KG1 (cell line): ENCODE results near the gene UBLCP1.
"Not testable (repeated sequence)": the region's sequence is repeated elsewhere in the genome, so short reads cannot be mapped to it uniquely, and the experiment has no call there.

Experiments used
- DNase-seq: peaks from one replicate; lab custom pipeline; 2025; lab: John Stamatoyannopoulos, UW

The UBLCP1 gene

GRCh38 chr5:159262859-159263568 lies at the start of gene UBLCP1:
Gene UBLCP1 (plus strand): TSS chr5:159263290. CDS start chr5:159268916, 5,626 bp downstream.
- DNase-seq, result peak; percentile 30

GRCh38 chr5:159214486-159215271 lies 48.4 kb upstream of the UBLCP1 start:
- DNase-seq, result no peak

GRCh38 chr5:159215886-159216285 lies 47.2 kb upstream of the UBLCP1 start:
- DNase-seq, result no peak

- no peak for DNase-seq
These were observed 46.6 kb upstream of the UBLCP1 start for GRCh38 chr5:159216454-159216853.

- DNase-seq, result no peak
These were observed 45.9 kb upstream of the UBLCP1 start for GRCh38 chr5:159217236-159217635.

GRCh38 chr5:159218595-159219023 lies 44.5 kb upstream of the UBLCP1 start:
- no peak for DNase-seq

- no peak for DNase-seq
These were observed 42.9 kb upstream of the UBLCP1 start for GRCh38 chr5:159220206-159220605.

GRCh38 chr5:159223469-159223868 lies 39.6 kb upstream of the UBLCP1 start:
- no peak for DNase-seq

- no peak for DNase-seq
These were observed 38.6 kb upstream of the UBLCP1 start for GRCh38 chr5:159224471-159224870.

- DNase-seq, result no peak
These were observed 36.6 kb upstream of the UBLCP1 start for GRCh38 chr5:159226451-159226850.

GRCh38 chr5:159227452-159227851 lies 35.6 kb upstream of the UBLCP1 start:
- no peak for DNase-seq

- not testable (repeated sequence) for DNase-seq
These were observed 35.0 kb upstream of the UBLCP1 start for GRCh38 chr5:159228097-159228496.

GRCh38 chr5:159230657-159231056 lies 32.4 kb upstream of the UBLCP1 start:
- no peak for DNase-seq

- no peak for DNase-seq
These were observed 31.9 kb upstream of the UBLCP1 start for GRCh38 chr5:159231167-159231566.

- not testable (repeated sequence) for DNase-seq
These were observed 27.1 kb upstream of the UBLCP1 start for GRCh38 chr5:159235871-159236520.

GRCh38 chr5:159240301-159240870 lies 22.7 kb upstream of the UBLCP1 start:
- no peak for DNase-seq

GRCh38 chr5:159241946-159242552 lies 21.0 kb upstream of the UBLCP1 start:
- DNase-seq, result no peak

- no peak for DNase-seq
These were observed 20.4 kb upstream of the UBLCP1 start for GRCh38 chr5:159242656-159243055.

- no peak for DNase-seq
These were observed 19.7 kb upstream of the UBLCP1 start for GRCh38 chr5:159243385-159243784.

- DNase-seq, result no peak
These were observed 18.9 kb upstream of the UBLCP1 start for GRCh38 chr5:159244163-159244562.

GRCh38 chr5:159244890-159245289 lies 18.2 kb upstream of the UBLCP1 start:
- DNase-seq, result no peak

GRCh38 chr5:159249158-159249557 lies 13.9 kb upstream of the UBLCP1 start:
- no peak for DNase-seq
